GM19372 (cell line): ENCODE data around the gene CHST8.
A peak's percentile ranks its signal among the peaks of the same experiment; 100 is the strongest.

Experiments used
- ATAC-seq: cut with Tn5 transposase; IDR thresholded peaks from one replicate; pipeline ENCODE4 v1.9.1; 2021; ENCODE audit warnings: mild to moderate bottlenecking, low read depth, moderate library complexity; ENCODE audit not compliant: unreplicated experiment

The CHST8 gene

GRCh38 chr19:33755099-33756035 is 133.6 kb downstream of the CHST8 start:
- ATAC-seq: no peak

- ATAC-seq: no peak
Observed at GRCh38 chr19:33756177-33756576, 134.4 kb downstream of the CHST8 start.

- no peak for ATAC-seq
Observed at GRCh38 chr19:33758541-33759013, 136.8 kb downstream of the CHST8 start.

- ATAC-seq: no peak
Observed at GRCh38 chr19:33759356-33759755, 137.6 kb downstream of the CHST8 start.

DNA sequence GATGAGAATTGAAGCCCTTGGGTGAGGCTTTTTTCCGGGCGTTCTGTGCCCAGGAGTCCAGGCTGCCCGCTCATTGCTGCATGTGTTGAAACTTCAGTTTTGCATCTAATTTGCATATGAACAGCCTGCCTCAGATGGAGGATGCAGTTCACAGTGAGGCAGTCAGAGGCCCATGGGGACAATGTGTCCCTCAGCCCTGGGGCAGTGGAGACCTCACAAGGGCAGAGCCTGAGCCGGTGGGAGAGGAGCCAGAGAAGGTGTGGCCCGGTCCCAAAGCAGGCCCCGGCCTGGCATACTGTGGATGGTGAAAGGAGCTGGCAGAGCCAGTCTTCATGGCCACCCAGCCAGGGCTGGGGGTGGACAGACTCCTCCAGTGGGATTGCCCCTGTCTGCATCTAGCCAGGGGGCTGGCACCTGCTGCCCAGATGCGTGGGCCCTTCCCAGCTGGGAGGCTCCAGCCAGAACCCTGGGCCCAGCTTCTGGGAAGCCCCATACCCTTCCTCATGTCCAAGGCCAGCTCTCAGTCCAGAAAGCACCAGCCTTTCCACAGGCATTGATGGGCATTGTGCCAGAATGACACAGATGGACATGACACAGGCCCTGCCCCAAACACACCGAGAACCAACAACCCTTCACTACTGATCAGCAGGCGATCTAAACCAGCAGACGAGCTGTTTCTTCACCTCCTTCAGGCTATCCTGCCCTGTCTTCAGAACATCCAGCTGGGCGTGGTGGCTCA is 142.0 kb downstream of the CHST8 start:
- ATAC-seq: no peak

- no peak for ATAC-seq
Observed at GRCh38 chr19:33766623-33767022, 144.9 kb downstream of the CHST8 start.

- no peak for ATAC-seq
Observed at GRCh38 chr19:33767898-33768413, 146.2 kb downstream of the CHST8 start.

DNA sequence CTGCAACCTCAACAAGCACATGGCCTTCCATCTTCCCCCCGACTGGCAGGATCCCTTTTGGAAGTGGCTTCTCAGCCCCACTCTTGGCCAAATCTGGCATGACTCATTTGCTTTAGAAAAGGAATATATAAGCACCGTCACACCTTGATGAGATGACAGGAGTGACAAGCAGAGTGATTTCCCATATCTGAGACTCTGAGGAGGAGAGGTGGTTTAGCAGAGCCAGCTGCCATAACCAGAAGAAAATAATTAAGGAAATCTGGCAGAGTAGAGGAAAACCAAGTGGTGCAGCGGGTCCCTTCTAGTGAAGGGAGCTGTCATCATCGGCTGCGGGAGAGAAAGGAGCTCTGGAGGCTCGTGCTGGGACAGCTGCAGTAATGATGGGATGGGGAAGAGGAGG is 147.5 kb downstream of the CHST8 start:
- ATAC-seq: no peak

DNA sequence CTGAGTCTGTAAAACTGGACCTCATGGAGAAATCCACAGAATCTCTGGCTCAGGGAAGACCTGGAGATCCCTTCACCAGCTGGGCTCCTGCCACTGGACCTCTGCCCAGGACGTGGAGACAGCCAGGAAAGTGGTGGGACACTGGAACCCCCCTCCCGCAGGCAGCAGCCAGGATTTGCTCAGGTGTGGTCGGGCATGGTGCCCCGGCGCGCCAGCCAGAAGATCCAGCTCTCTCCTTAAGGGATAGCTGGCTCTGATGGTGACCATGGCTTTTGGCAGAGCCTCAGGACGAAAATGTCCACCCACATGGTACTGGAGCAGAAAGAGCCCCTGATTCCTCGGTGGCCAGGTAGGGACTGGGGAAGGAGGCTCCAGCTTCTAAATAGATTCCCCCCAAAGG is 148.4 kb downstream of the CHST8 start:
- ATAC-seq: no peak

DNA sequence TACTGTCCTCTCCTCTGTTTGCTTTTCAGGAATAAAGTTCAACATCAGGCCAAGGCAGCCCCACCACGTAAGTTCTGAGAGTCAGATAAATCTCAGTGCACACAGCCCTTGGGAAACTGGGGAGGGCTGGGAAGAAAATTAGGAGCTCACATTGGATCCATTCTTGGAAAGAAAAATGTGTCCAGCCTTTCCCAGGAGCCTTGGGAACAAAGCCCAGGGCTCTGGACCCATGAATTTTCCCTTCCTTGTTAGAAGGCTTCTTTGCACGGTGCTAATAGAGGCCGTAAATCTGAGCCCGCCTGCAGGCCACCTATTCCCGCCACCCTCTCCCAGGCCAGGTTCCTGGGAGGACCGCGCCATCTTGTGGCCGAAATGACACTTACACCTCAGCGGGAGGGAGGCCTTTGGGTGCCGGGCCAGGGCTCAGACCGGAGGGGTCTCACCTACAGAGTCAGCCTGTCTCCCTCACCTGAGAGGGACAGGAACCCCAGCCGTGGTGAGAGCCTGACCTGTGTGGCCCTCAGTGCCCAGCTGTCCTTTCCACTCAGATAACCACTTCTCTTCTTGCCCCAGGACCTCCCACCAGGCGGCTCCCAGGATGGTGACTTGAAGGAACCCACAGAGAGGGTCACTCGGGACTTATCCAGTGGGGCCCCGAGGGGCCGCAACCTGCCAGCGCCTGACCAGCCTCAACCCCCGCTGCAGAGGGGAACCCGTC is 149.8 kb downstream of the CHST8 start:
- peak; percentile 54 for ATAC-seq

DNA sequence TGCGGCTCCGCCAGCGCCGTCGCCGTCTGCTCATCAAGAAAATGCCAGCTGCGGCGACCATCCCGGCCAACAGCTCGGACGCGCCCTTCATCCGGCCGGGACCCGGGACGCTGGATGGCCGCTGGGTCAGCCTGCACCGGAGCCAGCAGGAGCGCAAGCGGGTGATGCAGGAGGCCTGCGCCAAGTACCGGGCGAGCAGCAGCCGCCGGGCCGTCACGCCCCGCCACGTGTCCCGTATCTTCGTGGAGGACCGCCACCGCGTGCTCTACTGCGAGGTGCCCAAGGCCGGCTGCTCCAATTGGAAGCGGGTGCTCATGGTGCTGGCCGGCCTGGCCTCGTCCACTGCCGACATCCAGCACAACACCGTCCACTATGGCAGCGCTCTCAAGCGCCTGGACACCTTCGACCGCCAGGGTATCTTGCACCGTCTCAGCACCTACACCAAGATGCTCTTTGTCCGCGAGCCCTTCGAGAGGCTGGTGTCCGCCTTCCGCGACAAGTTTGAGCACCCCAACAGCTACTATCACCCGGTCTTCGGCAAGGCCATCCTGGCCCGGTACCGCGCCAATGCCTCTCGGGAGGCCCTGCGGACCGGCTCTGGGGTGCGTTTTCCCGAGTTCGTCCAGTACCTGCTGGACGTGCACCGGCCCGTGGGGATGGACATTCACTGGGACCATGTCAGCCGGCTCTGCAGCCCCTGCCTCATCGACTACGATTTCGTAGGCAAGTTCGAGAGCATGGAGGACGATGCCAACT is 150.5 kb downstream of the CHST8 start:
- ATAC-seq: no peak

DNA sequence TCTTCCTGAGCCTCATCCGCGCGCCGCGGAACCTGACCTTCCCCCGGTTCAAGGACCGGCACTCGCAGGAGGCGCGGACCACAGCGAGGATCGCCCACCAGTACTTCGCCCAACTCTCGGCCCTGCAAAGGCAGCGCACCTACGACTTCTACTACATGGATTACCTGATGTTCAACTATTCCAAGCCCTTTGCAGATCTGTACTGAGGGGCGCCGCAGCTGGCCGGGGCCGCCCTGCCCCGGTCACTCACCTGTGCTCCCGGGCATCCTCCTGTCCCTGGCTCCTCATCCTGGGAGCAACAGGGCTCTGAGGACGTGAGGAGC is 151.1 kb downstream of the CHST8 start:
- no peak for ATAC-seq

DNA sequence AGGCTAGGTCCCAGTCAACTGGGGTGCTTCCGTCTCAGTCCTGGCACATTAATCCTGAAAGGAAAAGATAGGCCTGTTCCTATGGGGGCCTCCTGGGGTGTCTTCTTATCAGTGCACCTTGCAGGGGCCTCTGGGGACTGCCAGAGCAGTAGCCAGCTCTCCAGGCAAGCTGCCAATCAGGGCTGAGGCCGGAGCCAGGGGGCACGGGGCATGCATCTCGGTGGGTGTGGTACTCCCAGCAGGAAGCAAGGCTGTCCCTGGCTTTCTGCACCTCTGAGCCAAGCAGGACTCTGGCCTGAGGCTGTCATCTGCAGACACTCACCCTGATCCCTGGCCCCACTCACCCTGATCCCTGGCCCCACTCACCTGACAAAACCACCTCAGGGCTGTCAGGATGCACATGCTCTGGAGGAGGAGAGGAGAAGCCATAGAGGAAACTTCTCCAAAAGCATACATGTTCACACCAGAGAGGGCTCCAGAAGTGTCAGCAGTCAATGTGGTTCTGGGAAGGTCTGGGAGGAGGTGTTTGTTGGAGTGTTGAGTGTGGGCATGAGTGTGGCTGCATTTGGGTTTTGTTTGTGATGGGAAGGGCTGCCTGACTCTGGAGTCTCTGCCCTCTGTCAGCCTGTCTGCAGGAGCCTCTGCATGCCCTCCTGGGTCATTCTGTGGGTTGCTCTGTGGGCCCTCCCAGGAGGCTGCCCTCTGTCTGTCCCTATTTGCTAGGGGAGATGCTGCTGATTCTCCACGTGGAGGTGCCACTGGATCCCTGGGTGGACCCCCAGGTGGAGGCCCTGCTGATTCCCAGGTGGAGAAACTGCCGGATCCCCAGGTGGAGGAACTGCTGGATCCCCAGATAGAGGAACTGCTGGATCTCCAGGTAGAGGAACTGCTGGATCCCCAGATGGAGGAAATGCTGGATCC is 152.2 kb downstream of the CHST8 start:
- ATAC-seq: no peak

DNA sequence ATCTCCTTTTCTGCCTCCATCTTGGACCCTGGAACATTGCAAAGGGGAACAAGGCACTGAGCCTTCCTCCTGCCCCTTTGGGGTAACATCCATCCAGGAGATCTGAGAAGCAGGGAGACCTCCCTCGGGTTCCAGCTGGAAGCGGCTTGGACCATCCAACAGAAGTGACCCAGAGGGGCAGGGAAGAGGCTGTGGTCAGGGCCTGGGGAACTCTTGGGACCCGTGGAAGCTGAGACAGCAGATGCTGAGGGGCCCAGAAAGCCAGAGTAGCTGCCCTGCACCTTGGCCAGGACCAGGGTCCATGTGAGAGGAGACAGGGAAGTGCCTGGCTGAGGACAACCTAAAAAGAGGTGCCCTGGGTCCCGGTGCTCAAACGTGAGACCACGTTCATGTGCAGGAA is 153.0 kb downstream of the CHST8 start:
- no peak for ATAC-seq

DNA sequence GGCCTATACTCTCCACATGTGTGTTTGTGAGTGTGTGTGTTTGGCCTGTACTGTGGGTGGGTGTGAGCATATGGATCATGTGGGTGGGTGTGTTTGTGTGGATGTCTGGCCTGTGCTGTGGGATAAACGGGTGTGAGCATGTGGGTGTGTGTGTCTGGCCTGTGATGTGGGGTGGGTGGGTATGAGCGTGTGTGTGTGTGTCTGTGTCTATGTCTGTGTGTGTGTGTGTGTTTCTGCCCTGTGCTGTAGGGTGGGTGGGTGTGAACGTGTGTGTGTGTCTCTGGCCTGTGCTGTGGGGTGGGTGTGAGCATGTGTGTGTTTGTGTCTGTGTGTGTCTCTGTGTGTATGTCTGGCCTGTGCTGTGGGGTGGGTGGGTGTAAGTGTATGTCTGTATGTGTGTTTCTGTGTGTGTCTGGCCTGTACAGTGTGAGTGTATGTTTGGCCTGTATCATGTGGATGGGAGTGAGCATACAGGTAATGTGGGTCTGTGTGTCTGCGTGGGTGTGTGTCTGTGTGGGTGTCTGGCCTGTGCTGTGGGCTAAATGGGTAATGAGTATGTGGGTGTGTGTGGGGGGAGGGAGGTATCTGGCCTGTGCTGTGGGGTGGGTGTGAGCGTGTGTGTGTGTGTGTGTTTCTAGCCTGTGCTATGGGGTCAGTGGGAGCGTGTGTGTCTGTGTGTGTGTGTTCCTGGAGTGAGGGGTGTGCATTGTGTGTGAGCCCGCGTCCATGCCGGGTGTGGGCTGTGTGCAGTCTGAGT is 154.2 kb downstream of the CHST8 start:
- ATAC-seq: no peak

DNA sequence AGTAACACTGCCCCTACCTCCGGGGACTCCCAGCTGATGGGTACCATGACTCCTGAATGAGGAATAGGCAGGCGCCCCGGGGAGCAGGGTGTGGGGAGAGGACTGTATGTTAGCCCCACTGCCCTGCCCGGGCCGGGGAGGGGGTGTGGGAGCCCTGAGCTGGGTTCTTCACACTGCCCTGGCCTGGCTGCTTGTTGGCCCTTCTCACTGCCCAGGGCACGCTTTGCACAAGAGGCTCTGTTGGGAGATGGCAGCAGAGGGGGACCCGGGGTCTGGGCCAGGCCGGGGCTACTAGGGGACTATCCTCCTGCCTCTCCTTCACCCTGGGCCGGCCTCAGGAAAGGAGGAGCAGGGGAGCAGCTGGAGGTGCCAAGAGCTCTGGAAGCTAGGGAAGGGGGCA is 155.6 kb downstream of the CHST8 start:
- no peak for ATAC-seq

DNA sequence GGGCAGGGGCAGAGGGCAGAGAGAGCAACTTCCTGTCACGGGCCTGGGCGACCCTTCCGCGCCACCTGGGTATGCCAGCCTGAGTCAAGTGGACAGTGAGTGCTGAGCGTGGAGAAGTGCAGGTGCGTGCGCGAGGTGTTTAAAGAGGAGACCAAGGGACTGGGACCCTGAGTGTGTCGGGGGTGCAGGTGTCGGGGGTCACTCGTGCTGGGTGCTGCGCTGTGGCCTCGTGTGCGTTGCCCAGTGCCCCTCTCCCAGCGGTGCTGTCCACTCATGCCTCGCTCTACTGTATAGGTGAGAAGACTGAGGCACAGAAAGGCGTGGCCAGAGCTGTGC is 156.0 kb downstream of the CHST8 start:
- ATAC-seq: no peak

GRCh38 chr19:33778089-33778791 is 156.5 kb downstream of the CHST8 start:
- ATAC-seq: peak; percentile 89
